HCT116 (cell line): Measurements from ENCODE around the gene LCA5L. TPM values are rescaled to one million over a fixed set of nuclear protein-coding genes. Genes with fewer than 3 reads are reported as not detected.

Experiments used
- ATAC-seq: fragments of 200-7000 bp; cut with Tn5 transposase; 2 replicates; pipeline ENCODE4 v1.9.1; 2020; ENCODE audit warnings: mild to moderate bottlenecking, moderate library complexity
- BruUV-seq: library from RNA; stranded (reverse); fragments of 400-500 nt; replicated peaks from 2 replicates; lab custom pipeline; 2021; lab: Mats Ljungman, UMichigan
- CTCF ChIA-PET: fragments of 300-600 bp; sonication (Branson Sonifier 250); formaldehyde crosslinking; loops from one replicate; lab custom pipeline; 2021; ENCODE audit warnings: antibody characterized with exemption; lab: Charles Lee
- POLR2A ChIA-PET: fragments of 300-600, 350-600 bp; sonication (Branson Sonifier 250); formaldehyde crosslinking; loops from one replicate; lab custom pipeline; 2021; ENCODE audit warnings: antibody characterized with exemption; lab: Charles Lee
- RAD21 ChIA-PET, 2 experiments: fragments of 300-600 bp; sonication (Branson Sonifier 250); formaldehyde crosslinking; loops; one replicate each; lab custom pipeline; 2023; ENCODE audit warnings: low total read pairs in 2 of 2; ENCODE audit not compliant: uncharacterized antibody in 2 of 2, unreplicated experiment in 2 of 2, low non-redundant PET in 1 of 2; lab: Charles Lee
- DNase-seq: peaks from one replicate; pipeline ENCODE4 v3.0.0-alpha.2; 2010; ENCODE audit warnings: low read depth, low spot score
- H2AFZ ChIP-seq: fragments of 200-600 bp; shearing (Covaris generic), sonication (generic); 2 replicates; pipeline ENCODE4 v1.6.1; 2017; ENCODE audit warnings: low read depth, mixed run types, mixed read lengths, antibody characterized with exemption, low read length; ENCODE audit not compliant: poor library complexity, severe bottlenecking
- H3K27ac ChIP-seq: 2 replicates; pipeline ENCODE4 v1.5.1; 2012; ENCODE audit warnings: low read depth, low read length
- H3K27me3 ChIP-seq: fragments of 200-600 bp; sonication (generic); 2 replicates; pipeline ENCODE4 v1.6.1; 2016; ENCODE audit warnings: mixed run types, low read length, mixed read lengths; ENCODE audit not compliant: insufficient read depth
- H3K36me3 ChIP-seq, 2 experiments: fragments of 200-500 bp in 1 of 2; fragments of 200-600 bp in 1 of 2; sonication (Bioruptor generic) in 1 of 2; sonication (generic) in 1 of 2; 2 replicates each; pipeline versions ENCODE4 v1.5.1 to v1.6.1; 2014 to 2016; ENCODE audit warnings: low read length in 2 of 2, inconsistent platforms in 1 of 2, mixed read lengths in 1 of 2, mixed run types in 1 of 2; ENCODE audit not compliant: insufficient read depth in 2 of 2, control insufficient read depth in 1 of 2
- H3K4me1 ChIP-seq, 2 experiments: fragments of 200-600 bp in 1 of 2; sonication (generic) in 1 of 2; 2 replicates each; pipeline versions ENCODE4 v1.5.1 to v1.6.1; 2012 to 2017; ENCODE audit warnings: low read length in 2 of 2, inconsistent platforms in 1 of 2, mild to moderate bottlenecking in 1 of 2, mixed read lengths in 1 of 2, mixed run types in 1 of 2, moderate library complexity in 1 of 2; ENCODE audit not compliant: insufficient read depth in 2 of 2, control insufficient read depth in 1 of 2
- H3K4me2 ChIP-seq: fragments of 200-600 bp; sonication (generic); 2 replicates; pipeline ENCODE4 v1.6.1; 2017; ENCODE audit warnings: mixed run types, low read length, mixed read lengths
- H3K4me3 ChIP-seq, 2 experiments: fragments of 200-600 bp in 1 of 2; sonication (generic) in 1 of 2; replicated peaks in 1 of 2; 2 replicates each; pipeline ENCODE4 v1.5.1; 2011 to 2016; ENCODE audit warnings: low read length in 2 of 2, control low read depth in 1 of 2, low read depth in 1 of 2, mild to moderate bottlenecking in 1 of 2, mixed read lengths in 1 of 2, mixed run types in 1 of 2
- H3K79me2 ChIP-seq: fragments of 200-600 bp; sonication (generic); 2 replicates; pipeline ENCODE4 v1.6.1; 2017; ENCODE audit warnings: mild to moderate bottlenecking, mixed run types, low read length, moderate library complexity, mixed read lengths; ENCODE audit not compliant: insufficient read depth
- H3K9ac ChIP-seq: fragments of 200-600 bp; sonication (generic); 2 replicates; pipeline ENCODE4 v1.6.1; 2016; ENCODE audit warnings: low read length, mixed read lengths
- H3K9me2 ChIP-seq: fragments of 200-600 bp; sonication (generic), shearing (Covaris generic); 2 replicates; pipeline ENCODE4 v1.6.1; 2017; ENCODE audit warnings: mixed run types, mild to moderate bottlenecking, moderate library complexity; ENCODE audit not compliant: insufficient read depth
- H3K9me3 ChIP-seq, 2 experiments: fragments of 200-500 bp in 1 of 2; fragments of 200-600 bp in 1 of 2; sonication (Bioruptor generic) in 1 of 2; sonication (generic) in 1 of 2; 2 replicates each; pipeline ENCODE4 v1.6.1; 2014 to 2017; ENCODE audit warnings: low read length in 2 of 2, mixed read lengths in 2 of 2, inconsistent platforms in 1 of 2, low read depth in 1 of 2, mild to moderate bottlenecking in 1 of 2, mixed run types in 1 of 2, moderate library complexity in 1 of 2; ENCODE audit not compliant: control insufficient read depth in 1 of 2, insufficient read depth in 1 of 2
- H4K20me1 ChIP-seq: fragments of 200-600 bp; sonication (generic), shearing (Covaris generic); 2 replicates; pipeline ENCODE4 v1.6.1; 2017; ENCODE audit warnings: mixed run types, mild to moderate bottlenecking, moderate library complexity; ENCODE audit not compliant: insufficient read depth
- CBX3 ChIP-seq: IDR thresholded peaks from 2 replicates; pipeline ENCODE4 v1.6.1; 2012; ENCODE audit warnings: low read depth
- CEBPB ChIP-seq: IDR thresholded peaks from 2 replicates; pipeline ENCODE4 v1.6.1; 2012; ENCODE audit warnings: low read depth
- EGR1 ChIP-seq: IDR thresholded peaks from 2 replicates; pipeline ENCODE4 v1.6.1; 2012; ENCODE audit warnings: low read depth
- EZH2 ChIP-seq: fragments of 200-600 bp; sonication (generic); IDR thresholded peaks from 2 replicates; pipeline ENCODE4 v1.6.1; 2017; ENCODE audit warnings: antibody characterized with exemption, mixed run types
- EZH2phosphoT487 ChIP-seq: fragments of 200-600 bp; IDR thresholded peaks from 2 replicates; pipeline ENCODE4 v1.6.1; 2018; ENCODE audit warnings: antibody characterized with exemption, borderline replicate concordance
- FOSL1 ChIP-seq: IDR thresholded peaks from 2 replicates; pipeline ENCODE4 v1.6.1; 2012; ENCODE audit warnings: low read depth
- JUND ChIP-seq: IDR thresholded peaks from 2 replicates; pipeline ENCODE4 v1.6.1; 2012
- POLR2A ChIP-seq: IDR thresholded peaks from 2 replicates; pipeline ENCODE4 v1.7.0; 2011; ENCODE audit warnings: borderline replicate concordance; ENCODE audit not compliant: insufficient read depth, insufficient read length; ENCODE audit errors: extremely low read depth
- POLR2AphosphoS5 ChIP-seq: IDR thresholded peaks from 2 replicates; pipeline ENCODE4 v1.6.1; 2011; ENCODE audit warnings: mild to moderate bottlenecking, low read depth, low read length, moderate library complexity
- SIN3A ChIP-seq: IDR thresholded peaks from 2 replicates; pipeline ENCODE4 v1.6.1; 2012; ENCODE audit warnings: low read depth
- SP1 ChIP-seq: IDR thresholded peaks from 2 replicates; pipeline ENCODE4 v1.6.1; 2012; ENCODE audit warnings: low read depth
- TCF7L2 ChIP-seq: IDR thresholded peaks from 2 replicates; pipeline ENCODE4 v1.7.0; 2011; ENCODE audit warnings: borderline replicate concordance, inconsistent platforms; ENCODE audit not compliant: insufficient read depth, insufficient read length; ENCODE audit errors: extremely low read depth
- YY1 ChIP-seq: IDR thresholded peaks from 2 replicates; pipeline ENCODE4 v1.6.1; 2011; ENCODE audit warnings: low read length, low read depth, moderate library complexity, mild to moderate bottlenecking; ENCODE audit not compliant: insufficient replicate concordance; ENCODE audit errors: extremely low read depth
- ZFX ChIP-seq: fragments of 450-650 bp; IDR thresholded peaks from 2 replicates; pipeline ENCODE4 v1.6.1; 2017
- ZNF274 ChIP-seq: fragments of 200-500 bp; sonication (Bioruptor generic); IDR thresholded peaks from 2 replicates; pipeline ENCODE4 v1.6.1; 2014; ENCODE audit warnings: mild to moderate bottlenecking, low read depth, low read length, inconsistent platforms
- intact Hi-C: fragments of 100-400 bp; cut with micrococcal nuclease; formaldehyde crosslinking; loops from 2 replicates; pipeline ENCODE4 v1.10.0; 2022
- total RNA-seq: library from RNA; stranded (reverse); gene quantifications from one replicate; pipeline ENCODE4 v1.2.1, GENCODE V29; 2021; ENCODE audit not compliant: unreplicated experiment
- TF ChIP-seq, protein P1 (sequence below): IDR thresholded peaks from 2 replicates; pipeline ENCODE4 v1.6.1; 2012; ENCODE audit warnings: low read depth
- TF ChIP-seq, protein P2 (sequence below), 3 experiments: fragments of 200-600 bp in 1 of 3; sonication (generic) in 1 of 3; IDR thresholded peaks in 2 of 3; conservative IDR thresholded peaks in 1 of 3; 2 replicates each; pipeline ENCODE4 v1.5.1; 2012 to 2017; ENCODE audit warnings: low read depth in 2 of 3, low read length in 2 of 3, antibody characterized with exemption in 1 of 3, borderline replicate concordance in 1 of 3, control low read depth in 1 of 3, mild to moderate bottlenecking in 1 of 3, mixed read lengths in 1 of 3, mixed run types in 1 of 3, moderate library complexity in 1 of 3; ENCODE audit not compliant: insufficient read depth in 1 of 3
- TF ChIP-seq, protein P3 (sequence below): IDR thresholded peaks from 2 replicates; pipeline ENCODE4 v1.6.1; 2011; ENCODE audit warnings: mild to moderate bottlenecking, low read length, moderate library complexity; ENCODE audit not compliant: insufficient replicate concordance; ENCODE audit errors: extremely low read depth

The LCA5L gene
- total RNA-seq, 1 experiment from 2014 or later, result 1.9 TPM

DNA sequence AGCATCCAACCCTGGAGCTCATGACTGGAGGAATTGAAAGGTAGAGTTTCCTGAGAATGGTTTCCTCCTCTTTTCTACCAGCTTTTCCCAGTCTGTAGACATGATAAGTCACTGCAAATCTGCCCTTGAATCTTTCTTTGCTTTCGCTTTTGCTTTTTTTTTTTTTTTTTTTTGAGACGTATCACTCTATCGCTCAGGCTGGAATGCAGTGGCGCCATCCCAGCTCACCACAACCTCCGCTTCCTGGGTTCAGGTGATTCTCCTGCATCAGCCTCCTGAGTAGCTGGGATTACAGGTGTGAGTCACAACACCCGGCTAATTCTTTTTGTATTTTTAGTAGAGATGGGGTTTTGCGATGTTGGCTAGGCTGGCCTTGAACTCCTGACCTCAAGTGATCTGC is 1.7 kb upstream of the LCA5L start:
- Histone ChIP-seq H3K4me2 (no peak overlapping the region), H3K9me2 (no peaks in the 10 kb centered on the region), H2AFZ (no peak overlapping the region), H3K9me3 (no peaks in the 10 kb centered on the region), H3K9ac (no peak overlapping the region), H3K79me2 (no peaks in the 10 kb centered on the region), H3K36me3 (no peaks in the 10 kb centered on the region), H3K4me3 (no peak overlapping the region), H3K27ac (no peak overlapping the region), H3K4me1 (peaks cover 13 to 16% of the 10 kb centered on the region in 2 experiments; a peak in 3 of 4 replicates), H3K27me3 (no peaks in the 10 kb centered on the region), H4K20me1 (no peaks in the 10 kb centered on the region)
- ChIA-PET CTCF (no interaction called here), POLR2A (no interaction called here), RAD21 (no interaction called here)
- TF ChIP-seq ZFX (no peak), SP1 (no peak), CEBPB (no peak), FOSL1 (no peak), SIN3A (no peak), TCF7L2 (no peak), CBX3 (no peak), JUND (no peak), EZH2 (no peak), ZNF274 (no peak), POLR2A (no peak), EZH2phosphoT487 (no peak), YY1 (no peak), EGR1 (no peak), POLR2AphosphoS5 (no peak)
- TF ChIP-seq, protein P1, sequence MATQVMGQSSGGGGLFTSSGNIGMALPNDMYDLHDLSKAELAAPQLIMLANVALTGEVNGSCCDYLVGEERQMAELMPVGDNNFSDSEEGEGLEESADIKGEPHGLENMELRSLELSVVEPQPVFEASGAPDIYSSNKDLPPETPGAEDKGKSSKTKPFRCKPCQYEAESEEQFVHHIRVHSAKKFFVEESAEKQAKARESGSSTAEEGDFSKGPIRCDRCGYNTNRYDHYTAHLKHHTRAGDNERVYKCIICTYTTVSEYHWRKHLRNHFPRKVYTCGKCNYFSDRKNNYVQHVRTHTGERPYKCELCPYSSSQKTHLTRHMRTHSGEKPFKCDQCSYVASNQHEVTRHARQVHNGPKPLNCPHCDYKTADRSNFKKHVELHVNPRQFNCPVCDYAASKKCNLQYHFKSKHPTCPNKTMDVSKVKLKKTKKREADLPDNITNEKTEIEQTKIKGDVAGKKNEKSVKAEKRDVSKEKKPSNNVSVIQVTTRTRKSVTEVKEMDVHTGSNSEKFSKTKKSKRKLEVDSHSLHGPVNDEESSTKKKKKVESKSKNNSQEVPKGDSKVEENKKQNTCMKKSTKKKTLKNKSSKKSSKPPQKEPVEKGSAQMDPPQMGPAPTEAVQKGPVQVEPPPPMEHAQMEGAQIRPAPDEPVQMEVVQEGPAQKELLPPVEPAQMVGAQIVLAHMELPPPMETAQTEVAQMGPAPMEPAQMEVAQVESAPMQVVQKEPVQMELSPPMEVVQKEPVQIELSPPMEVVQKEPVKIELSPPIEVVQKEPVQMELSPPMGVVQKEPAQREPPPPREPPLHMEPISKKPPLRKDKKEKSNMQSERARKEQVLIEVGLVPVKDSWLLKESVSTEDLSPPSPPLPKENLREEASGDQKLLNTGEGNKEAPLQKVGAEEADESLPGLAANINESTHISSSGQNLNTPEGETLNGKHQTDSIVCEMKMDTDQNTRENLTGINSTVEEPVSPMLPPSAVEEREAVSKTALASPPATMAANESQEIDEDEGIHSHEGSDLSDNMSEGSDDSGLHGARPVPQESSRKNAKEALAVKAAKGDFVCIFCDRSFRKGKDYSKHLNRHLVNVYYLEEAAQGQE, result no peak
- TF ChIP-seq, protein P2, sequence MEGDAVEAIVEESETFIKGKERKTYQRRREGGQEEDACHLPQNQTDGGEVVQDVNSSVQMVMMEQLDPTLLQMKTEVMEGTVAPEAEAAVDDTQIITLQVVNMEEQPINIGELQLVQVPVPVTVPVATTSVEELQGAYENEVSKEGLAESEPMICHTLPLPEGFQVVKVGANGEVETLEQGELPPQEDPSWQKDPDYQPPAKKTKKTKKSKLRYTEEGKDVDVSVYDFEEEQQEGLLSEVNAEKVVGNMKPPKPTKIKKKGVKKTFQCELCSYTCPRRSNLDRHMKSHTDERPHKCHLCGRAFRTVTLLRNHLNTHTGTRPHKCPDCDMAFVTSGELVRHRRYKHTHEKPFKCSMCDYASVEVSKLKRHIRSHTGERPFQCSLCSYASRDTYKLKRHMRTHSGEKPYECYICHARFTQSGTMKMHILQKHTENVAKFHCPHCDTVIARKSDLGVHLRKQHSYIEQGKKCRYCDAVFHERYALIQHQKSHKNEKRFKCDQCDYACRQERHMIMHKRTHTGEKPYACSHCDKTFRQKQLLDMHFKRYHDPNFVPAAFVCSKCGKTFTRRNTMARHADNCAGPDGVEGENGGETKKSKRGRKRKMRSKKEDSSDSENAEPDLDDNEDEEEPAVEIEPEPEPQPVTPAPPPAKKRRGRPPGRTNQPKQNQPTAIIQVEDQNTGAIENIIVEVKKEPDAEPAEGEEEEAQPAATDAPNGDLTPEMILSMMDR (IDR thresholded peaks at IDR 0.05 in 2 of 3, conservative IDR thresholded peaks at IDR 0.05 in 1 of 3; ENCODE audit: borderline replicate concordance in 1 of 3, insufficient read depth in 1 of 3, low read depth in 2 of 3, low read length in 2 of 3), result no peak
- TF ChIP-seq, protein P3, sequence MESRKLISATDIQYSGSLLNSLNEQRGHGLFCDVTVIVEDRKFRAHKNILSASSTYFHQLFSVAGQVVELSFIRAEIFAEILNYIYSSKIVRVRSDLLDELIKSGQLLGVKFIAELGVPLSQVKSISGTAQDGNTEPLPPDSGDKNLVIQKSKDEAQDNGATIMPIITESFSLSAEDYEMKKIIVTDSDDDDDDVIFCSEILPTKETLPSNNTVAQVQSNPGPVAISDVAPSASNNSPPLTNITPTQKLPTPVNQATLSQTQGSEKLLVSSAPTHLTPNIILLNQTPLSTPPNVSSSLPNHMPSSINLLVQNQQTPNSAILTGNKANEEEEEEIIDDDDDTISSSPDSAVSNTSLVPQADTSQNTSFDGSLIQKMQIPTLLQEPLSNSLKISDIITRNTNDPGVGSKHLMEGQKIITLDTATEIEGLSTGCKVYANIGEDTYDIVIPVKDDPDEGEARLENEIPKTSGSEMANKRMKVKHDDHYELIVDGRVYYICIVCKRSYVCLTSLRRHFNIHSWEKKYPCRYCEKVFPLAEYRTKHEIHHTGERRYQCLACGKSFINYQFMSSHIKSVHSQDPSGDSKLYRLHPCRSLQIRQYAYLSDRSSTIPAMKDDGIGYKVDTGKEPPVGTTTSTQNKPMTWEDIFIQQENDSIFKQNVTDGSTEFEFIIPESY, result no peak
- no peak for ATAC-seq
- BruUV-seq, result no TSS peak
- no peak for DNase-seq
- intact Hi-C loops, result loop anchor here (10.0 kb wide), 1 partner anchor 262 kb away; the partner anchor contains the start of gene PSMG1
